ENCODE results near the gene VDAC1.
"Not testable (repeated sequence)": the region's sequence is repeated elsewhere in the genome, so short reads cannot be mapped to it uniquely, and the experiment has no call there.

VDAC1 gene

DNA sequence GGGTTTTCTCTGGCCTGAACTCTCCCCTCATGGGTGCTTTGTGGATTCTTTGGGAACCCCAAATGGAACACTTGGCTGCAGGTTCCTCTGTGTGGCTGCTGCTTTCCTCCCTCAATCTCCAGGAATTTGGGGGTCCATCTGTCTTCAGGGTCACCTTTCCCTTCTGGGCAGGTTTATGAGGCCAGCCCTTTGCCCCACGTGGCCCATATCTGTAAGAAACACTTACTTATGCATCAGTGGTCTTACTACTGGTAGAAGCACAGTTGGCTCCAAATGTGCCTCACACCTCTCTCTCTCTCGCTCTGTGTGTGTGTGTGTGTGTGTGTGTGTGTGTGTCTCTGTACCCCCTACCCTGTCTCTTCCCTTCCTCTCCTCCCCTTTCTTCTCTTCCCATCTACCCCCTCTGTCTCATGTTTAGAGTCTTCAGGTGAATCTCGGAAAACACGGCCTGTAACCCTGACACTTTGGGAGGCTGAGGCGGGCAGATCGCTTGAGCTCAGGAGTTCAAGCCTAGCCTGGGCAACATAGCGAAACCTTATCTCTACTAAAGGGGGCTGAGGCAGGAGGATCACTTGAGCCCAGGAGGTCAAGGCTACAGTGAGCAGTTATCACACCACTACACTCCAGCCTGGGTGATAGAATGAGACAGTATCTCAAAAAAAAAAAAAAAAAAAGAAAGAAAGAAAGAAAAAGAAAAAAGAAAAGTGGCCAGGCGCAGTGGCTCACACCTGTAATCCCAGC, 63.1 kb downstream of the VDAC1 start:
- no peak for DNase-seq (ENCODE audit: low read depth in 2 of 2)

DNA sequence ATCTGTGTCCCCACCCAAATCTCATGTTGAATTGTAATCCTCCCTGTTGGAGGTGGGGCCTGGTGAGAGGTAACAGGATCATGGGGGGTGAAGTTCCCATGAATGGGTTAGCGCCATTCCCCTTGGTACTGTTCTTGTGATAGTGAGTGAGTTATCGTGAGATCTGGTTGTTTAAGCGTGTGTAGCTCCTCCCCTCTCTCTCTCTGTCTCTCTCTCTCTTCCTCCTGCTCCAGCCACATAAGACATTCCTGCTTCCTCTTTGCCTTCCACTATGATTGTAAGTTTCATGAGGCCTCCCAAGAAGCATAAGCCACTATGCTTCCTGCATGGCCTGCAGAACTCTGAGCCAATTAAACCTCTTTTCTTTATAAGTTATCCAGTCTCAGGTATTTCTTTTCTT, 65.1 kb downstream of the VDAC1 start:
- no peak for DNase-seq (ENCODE audit: low read depth in 2 of 2)

DNA sequence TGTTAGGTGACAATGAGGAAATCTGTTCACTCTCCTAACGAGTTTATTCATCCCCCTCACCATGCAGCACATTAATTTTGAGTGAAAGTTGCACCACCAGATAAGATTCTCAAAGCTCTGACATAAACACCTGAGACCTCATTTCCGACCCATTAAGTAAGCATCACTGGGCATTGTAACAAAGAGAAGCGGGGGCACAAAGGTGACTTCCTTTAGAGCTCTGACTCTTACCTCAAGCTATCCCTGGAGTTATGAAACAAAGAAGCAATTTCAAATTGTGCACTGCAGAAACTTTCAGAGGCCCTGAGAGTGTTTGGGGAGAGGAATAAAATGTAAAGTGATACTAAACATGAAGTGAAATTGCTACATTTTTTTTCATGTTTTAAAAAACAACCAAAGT, 65.8 kb downstream of the VDAC1 start:
- DNase-seq (ENCODE audit: low read depth in 2 of 2), result no peak

DNA sequence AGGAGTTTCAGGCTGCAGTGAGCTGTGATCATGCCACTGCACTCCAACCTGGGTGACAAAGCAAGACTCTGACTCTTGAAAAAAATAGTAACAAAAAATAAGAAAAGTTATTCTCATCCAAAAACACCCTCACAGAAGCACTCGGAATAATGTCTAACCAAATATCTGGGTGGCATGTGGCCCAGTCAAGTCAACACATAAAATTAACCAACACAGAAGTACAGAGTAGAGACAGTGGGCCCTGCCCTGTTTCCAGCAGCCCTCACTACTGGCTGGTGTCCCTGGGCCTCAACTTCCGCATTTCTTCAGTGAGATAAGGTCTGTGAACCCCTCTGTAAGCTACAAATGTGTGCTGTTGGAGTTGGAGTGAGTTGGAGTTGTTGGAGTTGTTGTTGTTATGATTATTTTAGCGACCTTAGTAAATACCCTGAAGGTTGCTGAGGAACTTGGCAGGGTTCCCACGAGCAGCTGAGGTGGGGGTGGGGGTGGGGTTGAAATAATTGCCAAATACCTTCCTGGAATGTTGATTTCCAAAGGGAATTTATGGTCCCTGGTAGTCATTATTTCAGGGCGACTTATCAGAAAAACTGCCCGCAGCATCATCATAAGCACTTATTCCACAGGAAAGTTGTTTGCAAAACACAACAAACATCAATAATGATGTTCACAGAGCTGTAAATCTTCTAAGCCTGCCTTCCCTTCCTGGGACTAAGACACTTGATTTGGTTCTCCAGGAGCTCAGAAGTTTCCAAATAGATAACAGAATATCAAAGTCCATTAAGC, 66.5 kb downstream of the VDAC1 start:
- no peak for DNase-seq (ENCODE audit: low read depth in 2 of 2)

DNA sequence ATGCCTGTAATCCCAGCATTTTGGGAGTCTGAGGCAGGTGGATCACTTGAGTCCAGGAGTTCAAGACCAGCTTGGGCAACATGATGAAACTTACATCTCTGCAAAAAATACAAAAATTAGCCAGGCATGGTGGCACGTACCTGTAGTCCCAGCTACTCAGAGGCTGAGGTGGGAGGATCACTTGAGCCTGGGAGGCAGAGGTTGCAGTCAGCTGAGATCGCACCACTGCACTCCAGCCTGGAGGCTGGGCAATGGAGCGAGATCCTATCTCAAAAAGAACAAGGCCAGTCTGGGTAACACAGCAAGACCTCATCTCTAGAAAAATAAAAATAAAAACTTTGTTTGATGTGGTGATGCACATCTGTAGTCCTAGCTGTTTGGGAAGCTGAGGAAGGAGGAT, 67.1 kb downstream of the VDAC1 start:
- not testable (repeated sequence) for DNase-seq (ENCODE audit: low read depth in 2 of 2)

DNA sequence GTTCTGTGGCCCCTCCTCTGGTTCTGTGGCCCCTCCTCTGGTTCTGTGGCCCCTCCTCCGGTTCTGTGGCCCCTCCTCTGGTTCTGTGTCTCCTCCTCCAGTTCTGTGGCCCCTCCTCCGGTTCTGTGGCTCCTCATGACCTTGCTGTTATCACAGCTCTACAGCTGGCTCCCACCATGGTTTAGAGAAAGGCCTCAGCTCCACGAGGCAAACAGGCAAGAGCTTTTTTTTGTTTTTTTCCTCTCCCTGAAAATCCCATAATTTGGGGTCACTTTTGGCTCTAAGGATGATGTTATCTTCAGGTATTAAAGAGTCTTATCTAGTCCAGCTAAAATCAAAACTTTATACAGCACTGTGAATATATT, 68.1 kb downstream of the VDAC1 start:
- DNase-seq (ENCODE audit: low read depth in 2 of 2), result no peak

DNA sequence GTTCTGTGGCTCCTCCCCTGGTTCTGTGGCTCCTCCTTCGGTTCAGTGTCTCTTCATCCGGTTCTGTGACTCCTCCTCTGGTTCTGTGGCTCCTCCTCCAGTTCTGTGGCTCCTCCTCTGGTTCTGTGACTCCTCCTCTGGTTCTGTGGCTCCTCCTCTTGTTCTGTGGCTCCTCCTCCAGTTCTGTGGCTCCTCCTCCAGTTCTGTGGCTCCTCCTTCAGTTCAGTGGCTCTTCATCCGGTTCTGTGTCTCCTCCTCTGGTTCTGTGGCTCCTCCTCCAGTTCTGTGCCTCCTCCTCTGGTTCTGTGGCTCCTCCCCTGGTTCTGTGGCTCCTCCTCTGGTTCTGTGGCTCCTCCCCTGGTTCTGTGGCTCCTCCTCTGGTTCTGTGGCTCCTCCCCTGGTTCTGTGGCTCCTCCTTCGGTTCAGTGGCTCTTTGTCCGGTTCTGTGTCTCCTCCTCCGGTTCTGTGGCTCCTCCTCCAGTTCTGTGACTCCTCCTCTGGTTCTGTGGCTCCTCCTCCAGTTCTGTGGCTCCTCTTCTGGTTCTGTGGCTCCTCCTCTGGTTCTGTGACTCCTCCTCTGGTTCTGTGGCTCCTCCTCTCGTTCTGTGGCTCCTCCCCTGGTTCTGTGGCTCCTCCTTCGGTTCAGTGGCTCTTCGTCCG, 68.7 kb downstream of the VDAC1 start:
- not testable (repeated sequence) for DNase-seq (ENCODE audit: low read depth in 2 of 2)

DNA sequence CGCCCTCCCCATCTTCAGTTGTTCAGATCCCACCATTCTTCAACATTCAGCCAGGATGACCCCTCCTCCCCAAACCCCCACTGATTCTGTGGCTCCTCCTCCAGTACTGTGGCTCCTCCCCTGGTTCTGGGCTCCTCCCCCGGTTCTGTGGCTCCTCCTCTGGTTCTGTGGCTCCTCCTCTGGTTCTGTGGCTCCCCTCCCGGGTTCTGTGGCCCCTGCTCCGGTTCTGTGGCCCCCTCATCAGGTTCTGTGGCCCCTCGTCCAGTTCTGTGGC, 69.2 kb downstream of the VDAC1 start:
- DNase-seq (ENCODE audit: low read depth in 2 of 2), result no peak

DNA sequence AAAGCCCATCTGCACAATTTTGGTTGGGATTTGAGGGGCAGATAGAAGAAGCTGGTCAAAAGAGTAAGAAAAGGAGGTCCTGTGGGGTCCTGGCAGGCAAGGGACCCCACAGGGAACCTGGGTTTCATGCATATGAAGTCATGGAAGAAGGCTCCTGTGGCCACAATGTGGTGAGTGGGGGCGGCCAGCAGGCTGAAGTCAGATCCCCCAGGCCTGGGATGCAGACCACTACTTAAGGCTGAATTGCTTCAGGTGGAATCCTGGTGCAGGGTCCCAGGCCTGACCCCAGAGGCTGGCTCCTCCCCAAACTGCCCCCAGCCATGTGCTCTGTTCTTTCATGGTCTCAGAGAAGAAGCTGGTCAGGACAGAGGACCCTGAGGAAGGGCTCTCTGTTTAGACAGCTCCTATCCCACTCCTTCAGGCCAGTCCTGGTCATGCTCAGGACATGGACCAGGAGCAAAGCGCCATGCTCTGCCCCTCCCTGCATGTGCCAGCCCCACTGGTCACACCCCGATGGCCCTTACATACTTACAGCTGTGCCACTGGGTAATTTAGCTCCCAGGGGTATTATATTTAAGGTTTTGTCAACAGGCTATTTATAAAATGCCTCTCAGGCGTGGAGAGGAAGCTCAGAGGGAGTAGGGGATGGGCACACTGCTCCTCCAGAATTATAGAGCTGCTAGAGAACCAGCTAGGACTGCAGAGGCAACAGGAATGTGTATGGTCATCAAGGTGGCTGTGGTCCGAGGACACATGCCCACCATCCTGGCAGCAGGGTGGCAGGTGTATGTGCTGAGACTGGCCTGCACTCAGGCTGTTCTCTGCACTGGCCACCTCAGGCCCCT, 69.7 kb downstream of the VDAC1 start:
- no peak for DNase-seq (ENCODE audit: low read depth in 2 of 2)

DNA sequence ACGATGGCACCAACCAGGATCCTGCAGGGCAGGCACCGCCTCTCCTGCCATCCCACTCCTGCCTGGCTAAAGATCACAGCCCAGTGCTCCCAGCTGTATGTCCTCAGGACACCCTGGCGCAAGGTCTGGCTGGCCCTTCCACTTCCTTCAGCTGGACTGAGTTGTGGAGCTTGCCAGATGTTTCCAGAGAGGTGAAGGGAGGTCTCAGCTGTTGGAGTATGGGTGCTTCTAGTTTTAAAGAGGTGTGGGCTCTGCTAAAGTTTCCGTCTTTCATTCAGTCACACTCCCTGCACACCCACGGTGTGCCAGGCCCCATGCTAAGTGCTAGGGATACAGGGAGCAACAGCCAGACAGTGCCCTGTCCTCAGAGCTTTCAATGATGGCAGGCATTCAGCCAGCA, 70.5 kb downstream of the VDAC1 start:
- DNase-seq (ENCODE audit: low read depth in 2 of 2), result no peak

DNA sequence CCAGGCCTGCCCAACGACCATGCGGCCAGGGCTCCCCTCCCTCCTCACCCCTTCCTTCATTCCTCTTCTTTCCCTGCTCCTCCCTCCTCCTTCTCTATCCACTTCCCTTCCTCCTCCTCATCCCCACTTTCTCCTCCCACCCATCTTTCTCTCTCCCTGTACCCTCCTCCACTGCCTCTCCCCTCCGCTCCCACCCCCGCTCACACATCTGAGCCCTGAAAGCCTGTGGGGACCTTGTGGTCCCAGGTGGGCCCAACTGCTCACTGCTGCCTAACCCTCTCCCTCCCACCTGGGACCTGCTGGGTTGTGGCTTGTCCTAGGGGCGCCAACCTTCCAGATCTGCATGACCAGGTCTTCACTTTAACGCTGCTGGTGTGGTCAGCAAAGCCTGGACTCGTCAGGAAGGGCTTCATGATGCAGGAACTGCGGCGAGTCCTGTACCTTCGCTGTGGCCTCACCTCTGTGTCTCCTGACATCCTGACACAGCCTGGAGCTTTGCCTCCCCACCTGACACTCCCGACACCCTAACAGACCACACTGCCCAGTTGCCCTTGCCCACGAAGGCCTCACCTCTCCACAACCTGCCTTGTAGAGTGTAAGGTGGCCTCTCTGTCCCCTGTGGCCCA, 71.0 kb downstream of the VDAC1 start:
- no peak for DNase-seq (ENCODE audit: low read depth in 2 of 2)

DNA sequence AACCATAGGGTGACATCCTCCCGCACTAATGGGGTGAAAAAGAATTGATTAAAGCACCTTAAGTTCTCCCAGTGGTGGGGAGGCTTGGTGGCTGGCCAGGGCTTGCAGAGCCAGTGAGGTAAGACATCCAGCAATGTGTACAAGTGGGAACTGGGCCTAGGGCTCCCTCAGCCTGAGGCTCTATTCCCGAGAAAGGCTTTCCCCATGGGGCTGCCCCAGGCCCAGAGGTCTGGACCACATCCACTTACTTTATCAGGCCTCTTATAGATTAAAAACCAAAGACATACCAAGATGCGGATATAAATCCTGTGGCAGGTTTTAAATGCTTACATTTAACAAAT, 71.6 kb downstream of the VDAC1 start:
- DNase-seq (ENCODE audit: low read depth in 2 of 2), result no peak

DNA sequence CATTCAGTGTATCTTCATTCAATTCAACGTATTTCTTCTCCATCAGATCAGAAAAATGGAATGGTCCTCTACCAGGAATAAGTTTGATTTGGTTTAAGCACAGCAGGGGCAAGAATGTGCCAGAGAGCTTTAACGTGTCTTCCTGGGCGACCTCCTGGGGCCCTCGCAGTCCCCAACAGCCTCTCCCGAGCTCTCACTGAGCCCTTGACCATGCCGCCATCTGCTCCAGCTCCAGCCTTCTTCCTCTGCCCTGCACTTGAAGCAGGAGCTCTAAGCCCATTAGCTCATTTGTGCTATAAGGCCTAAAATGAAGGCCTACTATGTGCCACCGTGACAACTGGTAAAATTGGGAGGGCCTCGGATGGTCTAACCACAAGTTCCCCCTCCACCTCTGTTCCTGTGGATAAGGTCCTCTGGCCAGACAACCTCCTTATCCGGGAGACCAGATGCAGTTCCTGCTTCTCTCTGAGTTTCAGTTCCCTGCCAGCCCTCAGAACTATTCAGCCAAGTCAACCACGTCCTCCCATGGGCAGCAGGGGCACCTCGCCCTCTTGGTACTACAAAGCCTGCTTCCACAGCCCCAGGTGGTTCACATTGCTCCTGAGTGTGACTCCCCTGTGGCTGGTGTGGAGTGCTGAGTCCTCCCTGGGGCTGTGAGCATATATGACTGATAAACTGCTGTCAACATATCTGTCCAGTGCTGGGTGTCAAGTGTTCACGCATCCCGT, 72.2 kb downstream of the VDAC1 start:
- DNase-seq (ENCODE audit: low read depth in 2 of 2), result no peak

DNA sequence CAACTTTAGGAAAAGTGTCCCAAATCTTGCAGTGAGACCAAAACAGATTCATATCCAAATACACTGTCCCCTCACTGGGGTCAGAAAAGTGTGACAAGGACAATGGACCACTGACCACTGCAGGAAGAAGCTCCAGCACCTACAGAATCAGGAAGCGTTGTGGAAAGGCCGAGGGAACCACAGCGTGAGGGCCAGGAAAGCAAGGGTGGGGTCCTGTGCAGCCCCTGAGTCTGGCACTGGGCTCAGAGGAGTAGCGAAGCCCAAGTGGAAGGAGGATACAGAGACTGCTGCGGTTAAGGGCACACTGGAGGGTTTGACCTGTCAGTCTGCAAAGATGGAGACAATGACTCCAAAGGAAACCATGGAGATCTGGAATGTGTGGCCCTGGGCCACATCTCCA, 73.2 kb downstream of the VDAC1 start:
- DNase-seq (ENCODE audit: low read depth in 2 of 2), result no peak

DNA sequence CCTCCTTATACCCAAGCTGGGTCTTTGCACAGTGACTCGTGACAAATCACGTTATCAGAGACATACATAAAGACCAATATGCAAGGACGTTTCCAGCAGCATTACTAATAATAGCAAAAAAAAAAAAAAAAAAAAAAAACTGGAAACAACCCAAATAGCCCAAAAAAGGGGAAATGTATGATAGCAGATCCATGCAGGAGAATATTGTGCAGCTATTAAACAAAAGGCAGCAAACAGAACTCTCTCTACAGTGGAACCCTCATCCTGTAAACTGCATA, 74.0 kb downstream of the VDAC1 start:
- DNase-seq (ENCODE audit: low read depth in 2 of 2), result no peak

DNA sequence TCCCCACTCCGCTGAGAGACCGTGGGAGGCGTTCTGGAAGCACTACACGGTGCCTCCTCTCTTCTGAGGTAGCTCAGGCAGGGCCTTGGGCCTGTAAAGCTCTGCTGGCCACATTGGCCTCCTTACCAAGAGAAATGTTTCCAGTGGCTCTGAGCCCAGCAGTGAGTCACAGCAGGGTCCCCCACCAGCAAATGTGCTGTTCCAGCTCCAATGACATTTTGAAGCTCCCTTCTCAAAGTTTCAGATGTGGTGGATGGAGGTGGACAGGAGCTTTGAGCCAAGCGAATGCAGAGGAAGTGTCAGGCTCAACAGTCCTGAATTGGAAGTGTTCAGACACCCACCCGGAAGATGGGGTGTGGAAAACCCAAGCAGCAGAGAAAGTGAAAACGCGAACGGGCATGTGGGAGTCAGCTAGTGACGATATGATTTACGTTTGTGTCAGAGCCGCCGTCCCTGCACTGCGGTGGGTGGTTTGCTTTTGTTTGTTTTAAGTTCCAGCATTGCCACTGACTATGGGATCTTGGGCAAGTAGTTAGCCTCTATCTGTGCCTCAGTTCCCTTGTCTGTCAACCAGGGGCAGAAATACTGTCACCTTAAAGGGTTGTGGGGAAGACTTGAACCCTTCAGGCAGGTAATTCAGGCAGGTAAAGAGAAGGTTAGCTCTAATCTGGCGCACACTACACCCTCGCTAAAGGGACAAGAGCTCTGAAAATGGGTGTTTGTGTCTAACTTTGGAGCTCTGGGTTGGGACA, 74.5 kb downstream of the VDAC1 start:
- DNase-seq (ENCODE audit: low read depth in 2 of 2), result peak; percentile 58 to 64

DNA sequence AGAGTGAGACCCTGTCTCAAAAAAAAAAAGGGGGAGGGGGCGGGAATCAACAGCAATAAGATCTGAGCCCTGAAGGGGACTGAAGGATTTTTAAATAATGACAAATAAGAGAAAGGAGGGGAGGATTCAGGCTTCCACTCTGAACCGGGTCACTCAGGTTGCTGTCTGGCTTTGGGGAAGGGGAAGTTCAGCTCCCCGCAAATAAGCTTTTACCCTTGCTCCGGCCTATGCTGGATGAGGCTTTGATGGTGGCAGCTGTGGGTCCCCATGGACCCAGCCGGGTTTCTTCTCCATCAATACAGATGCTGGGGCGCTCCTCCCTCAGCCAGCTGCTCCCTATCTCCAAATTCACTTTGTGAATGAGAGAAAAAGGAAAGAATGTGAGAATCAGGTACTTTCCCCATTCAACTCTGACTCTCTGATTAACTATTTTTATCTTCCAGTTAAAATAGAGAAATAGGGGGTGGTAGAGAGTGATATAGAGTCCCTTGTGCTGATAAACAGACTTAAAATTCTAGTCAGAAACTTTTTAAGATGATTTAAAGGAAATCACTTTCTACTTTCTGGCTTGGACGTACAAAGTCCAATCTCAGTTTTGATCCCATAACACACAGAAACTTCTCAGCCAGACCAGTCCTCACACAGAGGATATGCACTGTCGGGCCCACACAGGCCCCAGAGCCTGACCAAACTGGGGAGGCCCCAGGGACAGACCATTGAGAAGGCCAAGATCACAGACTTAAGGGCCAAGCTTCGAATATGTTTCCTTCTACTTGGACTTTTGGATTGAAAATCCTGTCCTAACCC, 76.0 kb downstream of the VDAC1 start:
- no peak for DNase-seq (ENCODE audit: low read depth in 2 of 2)

DNA sequence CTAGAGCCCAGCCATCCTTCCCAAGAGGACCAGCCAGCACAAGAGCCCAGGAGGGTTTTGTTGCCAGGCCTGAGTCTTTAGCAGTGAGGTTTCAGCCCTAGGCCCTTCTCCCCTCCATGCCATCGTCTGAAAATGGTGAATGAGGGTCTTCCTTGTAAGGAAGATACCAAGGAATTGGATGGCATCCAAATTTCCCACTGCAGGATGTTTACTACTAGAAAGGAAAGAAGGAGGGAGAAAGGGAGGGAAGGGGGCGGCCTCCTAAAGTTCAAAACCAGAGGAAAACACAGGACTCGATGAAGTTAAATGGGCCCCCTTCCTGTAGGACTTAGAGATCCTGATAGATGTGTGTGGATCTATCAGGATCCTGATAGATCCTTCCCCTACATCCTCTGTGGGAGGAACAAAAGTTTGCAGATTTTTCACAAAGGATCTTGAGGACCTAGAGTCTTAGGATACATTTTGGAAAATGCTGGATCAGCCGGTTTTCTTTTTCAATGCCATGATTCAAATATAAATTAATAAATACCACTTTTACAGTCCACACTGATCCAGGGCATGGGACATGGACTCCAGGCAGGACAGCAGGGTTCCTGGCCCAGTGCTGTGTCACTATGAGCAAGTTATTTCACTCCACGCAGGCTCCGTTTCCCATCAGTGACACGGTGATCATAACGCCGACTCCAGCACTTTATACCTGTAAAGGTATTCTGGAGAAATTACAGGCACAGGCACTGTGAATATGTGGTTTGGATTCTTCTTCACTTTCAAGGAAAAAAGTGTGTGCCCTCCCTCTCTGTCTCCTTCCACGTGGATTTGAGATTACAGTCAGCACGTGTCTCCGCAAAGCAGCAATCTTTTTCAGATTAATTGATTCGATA, 77.2 kb downstream of the VDAC1 start:
- no peak for DNase-seq (ENCODE audit: low read depth in 2 of 2)
